ENCODE results near the gene RASA3.
"Not testable (repeated sequence)": the region's sequence is repeated elsewhere in the genome, so short reads cannot be mapped to it uniquely, and the experiment has no call there.

RASA3 gene

DNA sequence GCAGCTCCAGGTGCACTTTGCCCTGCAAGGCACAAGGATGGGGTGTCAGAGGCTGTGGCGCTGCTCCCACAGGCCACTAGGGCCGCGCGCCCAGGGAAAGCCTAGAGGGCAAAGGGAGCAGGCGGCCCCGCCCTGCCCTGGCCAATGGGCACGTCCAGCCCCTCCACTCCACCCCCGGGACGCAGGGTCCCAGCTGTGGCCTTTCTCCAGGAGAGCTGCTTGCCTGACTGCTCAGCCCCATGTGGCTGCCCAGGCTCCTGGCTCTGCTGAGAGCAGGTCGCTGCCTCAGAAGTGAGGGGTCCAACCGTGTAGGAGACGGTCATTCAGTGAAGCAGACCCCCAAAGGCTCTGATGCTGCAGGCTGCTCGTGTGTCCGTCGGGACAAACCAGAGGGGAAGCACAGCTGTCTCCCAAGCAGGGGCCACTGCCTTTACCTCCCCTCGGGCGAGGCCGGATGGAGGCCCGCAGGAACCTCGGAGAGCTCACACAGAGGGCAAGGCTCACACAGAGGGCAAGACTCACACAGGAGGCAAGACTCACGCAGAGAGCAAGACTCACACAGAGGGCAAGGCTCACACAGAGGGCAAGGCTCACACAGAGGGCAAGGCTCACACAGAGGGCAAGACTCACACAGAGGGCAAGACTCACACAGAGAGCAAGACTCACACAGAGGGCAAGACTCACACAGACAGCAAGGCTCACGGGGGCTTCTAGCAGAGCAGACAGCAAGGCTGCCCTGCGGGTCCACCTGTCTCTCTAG is 102.4 kb downstream of the RASA3 start:
- no peak for DNase-seq

- no peak for DNase-seq
Measured at GRCh38 chr13:114027826-114028225, 104.6 kb downstream of the RASA3 start.

DNA sequence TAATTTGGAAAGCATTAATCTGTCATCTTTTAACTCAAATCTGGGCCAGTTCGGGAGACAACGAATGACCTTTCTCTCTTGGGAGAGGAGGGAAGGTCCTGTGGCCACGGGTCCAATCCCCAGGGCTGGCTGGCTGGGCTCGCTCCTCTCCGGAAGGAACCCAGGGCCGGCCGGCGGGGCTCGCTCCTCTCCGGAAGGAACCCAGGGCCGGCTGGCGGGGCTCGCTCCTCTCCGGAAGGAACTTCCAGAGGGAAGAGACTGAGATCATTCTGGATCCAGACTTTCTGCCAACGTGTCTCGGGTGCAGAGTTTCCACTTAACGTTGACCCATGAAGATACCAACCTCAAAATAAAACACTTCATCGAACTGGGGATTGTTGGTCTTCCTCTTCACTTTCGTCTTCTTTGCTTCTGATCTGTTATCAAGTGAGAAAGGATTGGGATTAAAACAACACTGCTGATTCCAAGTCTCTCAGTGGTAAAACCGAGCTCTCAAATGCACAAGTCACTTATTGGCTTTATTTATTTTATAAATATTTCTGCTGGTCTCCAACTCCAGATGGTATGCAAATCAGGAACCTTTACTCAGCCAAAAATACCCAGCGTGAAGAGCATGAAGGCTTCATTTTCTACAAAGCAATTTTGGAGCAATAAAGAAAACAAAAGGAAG is 105.2 kb downstream of the RASA3 start:
- DNase-seq = no peak

GRCh38 chr13:114026481-114026880 is 105.9 kb downstream of the RASA3 start:
- DNase-seq = no peak

DNA sequence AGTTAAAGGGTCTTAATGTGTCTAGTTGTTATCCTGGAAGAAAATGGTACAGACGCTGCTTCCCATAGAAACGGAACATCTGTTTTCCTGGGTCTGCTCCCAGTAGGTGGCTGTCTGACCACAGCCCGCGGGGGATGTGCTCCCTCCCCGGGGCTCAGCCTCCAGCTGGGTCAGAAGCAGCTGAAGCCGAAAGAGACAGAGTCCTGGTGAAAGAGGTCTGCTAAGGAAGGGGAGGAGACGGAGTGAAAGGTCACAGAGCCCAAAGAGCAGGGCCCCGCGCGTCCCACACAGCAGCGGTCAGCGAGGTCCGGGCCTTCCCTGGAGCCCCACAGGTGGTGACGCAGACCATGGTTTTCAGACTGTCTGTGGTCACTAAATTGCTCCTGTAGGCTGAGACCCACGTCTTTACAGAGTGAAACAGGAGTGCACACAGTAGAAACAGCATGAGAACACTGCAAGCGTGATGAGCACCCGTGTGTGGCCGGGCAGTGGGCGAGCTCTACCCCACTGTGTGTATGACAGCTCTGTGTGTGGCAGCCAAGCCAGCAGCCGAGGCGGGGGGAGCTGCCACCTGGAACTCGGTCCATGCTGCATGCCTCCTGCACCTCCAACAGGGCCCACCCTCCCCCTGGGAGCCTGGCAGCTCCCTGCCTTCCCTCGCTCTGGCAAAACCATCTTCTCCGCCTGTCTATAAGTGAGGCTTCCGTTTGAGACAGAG is 106.5 kb downstream of the RASA3 start:
- DNase-seq = no peak

GRCh38 chr13:114025405-114025713 is 107.1 kb downstream of the RASA3 start:
- no peak for DNase-seq

- DNase-seq = no peak
Measured at GRCh38 chr13:114024603-114025404, 107.6 kb downstream of the RASA3 start.

DNA sequence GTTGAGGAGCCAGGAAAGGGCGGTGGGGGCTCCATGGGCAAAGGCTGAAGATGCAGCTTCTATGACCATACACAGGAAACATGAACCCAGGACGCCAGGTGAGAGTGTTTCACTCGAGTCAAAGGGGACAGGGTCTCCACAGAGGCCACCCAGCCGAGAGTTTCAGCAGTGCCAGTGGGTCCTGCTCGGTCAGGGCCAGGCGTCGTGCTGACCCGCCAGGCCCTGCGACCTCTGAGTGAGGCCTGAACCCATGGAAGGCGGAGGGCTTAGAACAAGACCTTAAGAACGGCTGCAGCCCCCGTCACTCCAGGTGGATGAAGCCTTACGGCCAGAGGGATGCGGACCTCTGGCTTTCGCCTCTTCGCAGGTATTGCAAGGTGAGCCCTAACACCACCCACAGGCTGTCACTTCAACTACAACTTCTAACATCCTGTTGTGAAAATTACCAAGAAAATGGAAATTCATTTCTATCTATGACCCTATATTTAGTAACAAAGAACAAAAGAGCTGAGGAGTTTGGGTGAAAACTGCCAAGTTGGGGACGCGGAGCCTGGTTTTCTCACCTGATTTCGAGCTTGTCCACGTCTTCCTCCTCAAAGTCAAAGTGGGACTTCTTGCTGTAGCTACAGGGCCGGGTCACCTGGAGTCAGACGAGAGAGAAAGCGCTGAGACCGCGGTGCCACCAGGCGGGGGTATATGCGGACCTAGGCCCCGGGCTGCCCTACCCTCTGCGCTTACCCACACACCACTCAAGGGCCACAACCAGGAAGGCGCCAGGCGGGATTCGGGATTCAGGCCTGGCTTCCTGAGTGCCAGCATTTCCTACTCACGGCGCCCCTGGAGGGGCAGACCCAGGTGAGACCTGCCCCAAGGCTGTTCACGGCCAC is 108.5 kb downstream of the RASA3 start:
- DNase-seq = no peak

DNA sequence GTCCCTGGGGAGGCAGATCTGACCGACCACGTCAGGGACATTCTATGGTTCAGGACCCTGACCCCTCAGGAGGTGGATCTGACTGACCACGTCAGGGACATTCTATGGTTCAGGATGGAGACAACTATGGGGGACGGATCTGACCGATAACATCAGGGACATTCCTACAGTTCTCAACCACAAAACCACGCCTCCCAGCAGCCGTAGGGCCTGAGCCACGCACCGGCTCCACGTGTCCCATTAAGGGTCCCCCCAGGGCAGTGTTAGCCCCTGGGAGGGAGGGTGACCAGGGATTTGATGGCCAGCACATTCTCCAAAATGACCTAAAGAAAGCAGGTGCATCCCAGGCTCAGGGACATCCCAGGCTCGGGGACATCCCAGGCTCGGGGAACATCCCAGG is 109.5 kb downstream of the RASA3 start:
- DNase-seq = no peak

- no peak for DNase-seq
Measured at GRCh38 chr13:114022309-114022669, 110.1 kb downstream of the RASA3 start.

DNA sequence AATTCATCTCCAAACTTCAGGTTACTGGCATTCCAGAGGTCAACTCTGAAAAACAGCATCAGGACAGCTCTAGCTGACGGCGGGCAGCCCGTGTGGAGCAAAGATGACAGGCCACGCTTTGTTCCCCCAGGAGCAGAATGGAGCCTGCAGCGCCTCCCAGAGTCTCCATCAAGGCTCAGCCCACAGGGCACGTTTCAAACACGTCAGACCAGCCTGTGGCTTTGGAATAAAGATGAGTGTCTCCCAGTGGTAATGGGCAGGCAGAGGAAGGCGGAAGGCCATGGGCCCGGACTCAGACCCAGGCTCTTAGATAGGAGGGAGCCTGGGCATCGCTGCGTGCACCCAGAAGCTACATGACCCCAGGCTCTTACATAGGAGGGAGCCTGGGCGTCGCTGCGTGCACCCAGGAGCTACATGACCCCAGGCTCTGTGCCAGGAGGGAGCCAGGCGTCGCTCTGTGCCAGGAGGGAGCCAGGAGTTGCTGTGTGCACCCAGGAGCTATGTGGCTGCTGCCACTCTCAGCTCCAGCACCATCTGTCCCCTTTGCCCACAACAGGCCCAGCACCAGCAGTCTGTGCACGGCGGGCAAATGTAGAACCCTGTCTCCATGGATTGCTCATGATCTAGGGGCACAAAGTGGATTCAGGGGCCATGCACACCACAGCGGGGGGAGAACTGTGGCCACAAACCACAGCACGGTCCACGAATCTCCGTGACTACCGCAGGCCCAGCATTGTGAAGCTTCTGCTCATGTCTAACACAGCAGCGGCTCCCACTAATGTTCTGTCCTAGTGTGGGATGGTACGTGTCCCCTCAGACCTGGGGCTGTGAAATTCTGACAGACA is 110.7 kb downstream of the RASA3 start:
- DNase-seq = peak; percentile 91

GRCh38 chr13:114020750-114021463 is 111.5 kb downstream of the RASA3 start:
- no peak for DNase-seq

- not testable (repeated sequence) for DNase-seq
Measured at GRCh38 chr13:114020134-114020533, 112.3 kb downstream of the RASA3 start.

DNA sequence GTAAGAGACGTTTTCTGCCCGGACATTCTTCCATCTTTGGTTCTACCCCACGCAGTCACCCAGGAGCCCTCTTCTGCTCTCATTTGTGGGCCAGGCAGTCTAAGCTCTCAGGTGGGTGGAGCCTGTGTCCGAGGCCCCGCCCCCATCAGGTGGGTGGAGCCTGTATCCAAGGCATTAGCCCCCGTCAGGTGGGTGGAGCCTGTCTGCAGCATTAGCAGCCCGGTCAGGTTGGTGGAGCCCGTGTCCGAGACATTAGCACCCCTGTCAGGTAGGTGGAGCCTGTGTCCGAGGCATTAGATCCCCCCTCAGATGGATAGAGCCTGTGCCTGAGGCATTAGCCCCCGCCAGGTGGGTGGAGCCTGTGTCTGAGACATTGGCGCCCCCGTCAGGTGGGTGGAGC is 113.1 kb downstream of the RASA3 start:
- no peak for DNase-seq

DNA sequence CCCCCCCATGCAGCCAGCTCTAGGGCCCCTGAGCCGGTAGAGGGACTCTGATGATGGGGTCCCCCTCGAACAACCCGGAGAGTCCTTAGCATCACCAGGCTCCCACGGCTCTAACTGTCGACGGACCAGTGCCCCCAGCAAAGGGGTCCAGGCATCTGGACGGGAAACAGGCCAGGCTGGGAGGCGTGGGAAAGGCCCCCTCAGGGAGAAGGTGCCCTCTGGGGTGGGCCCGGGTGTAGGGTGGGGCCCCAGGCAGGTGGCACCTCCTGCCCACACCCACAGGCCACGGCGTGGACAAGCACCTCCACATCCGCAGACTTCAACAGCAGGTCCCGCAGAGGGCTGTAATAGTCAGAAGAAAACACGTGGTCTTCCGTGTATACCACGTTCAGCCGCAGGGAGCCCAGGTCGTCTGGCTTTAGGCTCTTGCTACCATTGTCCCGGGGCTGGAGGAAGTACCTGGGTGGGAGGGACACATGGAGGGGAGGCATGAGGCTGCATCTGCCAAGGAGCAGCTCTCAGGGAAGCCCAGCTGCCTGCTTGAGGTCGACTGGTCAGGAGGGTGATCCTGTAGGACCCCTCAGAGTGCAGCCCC is 113.9 kb downstream of the RASA3 start:
- DNase-seq = no peak

- no peak for DNase-seq
Measured at GRCh38 chr13:114017966-114018365, 114.5 kb downstream of the RASA3 start.

DNA sequence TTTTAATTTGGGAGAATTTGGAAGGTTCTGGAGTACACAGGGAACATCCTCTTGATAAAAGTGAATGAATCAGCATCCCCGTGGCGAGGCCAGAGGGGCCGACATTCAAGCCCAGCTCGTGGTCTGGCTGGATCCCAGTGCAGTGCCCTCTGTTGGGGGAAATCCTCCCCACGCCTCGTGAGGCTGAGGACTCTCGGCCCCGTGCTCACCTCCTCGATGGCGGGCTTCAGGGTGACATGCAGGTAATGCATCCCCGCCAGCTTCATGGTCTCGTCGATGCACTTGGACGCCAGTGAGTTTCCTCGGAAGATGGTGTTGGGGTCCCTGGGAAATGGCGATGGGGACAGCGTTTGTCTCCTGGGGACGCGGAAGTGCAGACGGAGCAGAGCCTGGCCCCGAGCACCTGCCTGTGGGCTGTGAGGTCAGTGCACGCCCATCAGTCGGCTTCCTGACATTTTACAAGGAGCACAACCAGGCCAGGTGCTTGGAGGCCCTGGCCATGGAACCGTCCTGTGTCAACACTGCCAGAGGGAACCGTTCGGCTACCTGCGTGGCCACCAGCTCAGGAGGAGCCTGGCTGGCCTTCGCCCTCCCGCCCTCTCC is 115.3 kb downstream of the RASA3 start:
- DNase-seq = no peak

DNA sequence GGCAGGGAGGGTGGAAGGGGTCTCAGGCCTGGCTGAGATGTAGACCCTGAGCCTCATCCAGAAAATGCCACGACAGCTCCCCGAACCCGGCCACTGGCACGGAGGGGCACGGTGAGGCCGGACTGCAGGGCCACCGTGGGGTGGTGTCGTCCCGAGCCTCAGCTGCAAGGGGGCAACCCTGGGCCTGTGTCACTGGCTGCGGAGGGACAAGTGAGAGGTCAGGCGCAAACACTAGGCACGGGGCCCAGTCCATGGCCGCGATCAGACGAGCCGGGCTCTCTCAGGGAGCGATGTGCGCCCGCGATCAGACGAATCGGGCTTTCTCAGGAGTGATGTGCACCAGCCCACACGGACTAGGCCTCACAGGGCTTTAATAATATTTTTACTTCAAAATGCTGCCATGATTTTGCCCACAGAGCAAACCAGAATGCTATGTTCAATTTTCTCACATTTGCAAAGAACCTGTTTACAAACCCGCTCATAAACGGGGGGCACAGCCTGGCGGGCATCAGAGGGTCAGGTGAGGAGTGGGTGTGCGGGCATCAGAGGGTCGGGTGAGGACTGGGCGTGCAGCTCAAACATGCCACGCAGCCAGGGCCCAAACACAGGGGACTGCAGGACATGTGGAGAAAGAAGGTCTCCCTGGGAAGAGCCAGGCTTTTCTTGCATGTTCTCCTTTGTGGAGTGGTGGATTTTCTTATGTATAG is 115.9 kb downstream of the RASA3 start:
- DNase-seq = no peak

GRCh38 chr13:114015969-114016295 is 116.5 kb downstream of the RASA3 start:
- DNase-seq = no peak

Data from NCI-H1694 (cell line).